Aorta (tissue), 5 donors: ENCODE measurements around the gene FIBP. TPM values are rescaled to one million over a fixed set of nuclear protein-coding genes. Genes with fewer than 3 reads are reported as not detected.
A peak's percentile ranks its signal among the peaks of the same experiment; 100 is the strongest.

Experiments used
- ATAC-seq: fragments of 200-7000 bp; cut with Tn5 transposase; one replicate; pipeline ENCODE4 v1.9.1; 2022; ENCODE audit warnings: moderate library complexity; ENCODE audit not compliant: low FRiP score
- DNase-seq, 2 donors: peaks; one replicate each; pipeline ENCODE4 v3.0.0-alpha.2; 2020
- H3K27ac ChIP-seq, 2 donors: one replicate each; pipeline ENCODE4 v1.5.1; 2013; ENCODE audit warnings: low read length in 2 of 2, mild to moderate bottlenecking in 2 of 2, moderate library complexity in 2 of 2, control low read depth in 1 of 2, inconsistent platforms in 1 of 2, low read depth in 1 of 2
- H3K27me3 ChIP-seq, 2 donors: one replicate each; pipeline ENCODE4 v1.6.1; 2013; ENCODE audit warnings: control low read depth in 1 of 2, low read length in 1 of 2, mild to moderate bottlenecking in 1 of 2, moderate library complexity in 1 of 2; ENCODE audit not compliant: insufficient read depth in 2 of 2, control insufficient read depth in 1 of 2
- H3K36me3 ChIP-seq, 2 donors: one replicate each; pipeline ENCODE4 v1.6.1; 2013; ENCODE audit warnings: control low read depth in 1 of 2, low read length in 1 of 2, mild to moderate bottlenecking in 1 of 2; ENCODE audit not compliant: insufficient read depth in 2 of 2, control insufficient read depth in 1 of 2
- H3K4me1 ChIP-seq, 2 donors: one replicate each; pipeline ENCODE4 v1.6.1; 2013; ENCODE audit warnings: low read length in 2 of 2, control low read depth in 1 of 2, mild to moderate bottlenecking in 1 of 2, moderate library complexity in 1 of 2; ENCODE audit not compliant: insufficient read depth in 2 of 2, control insufficient read depth in 1 of 2
- H3K4me3 ChIP-seq, 2 donors: one replicate each; pipeline ENCODE4 v1.5.1; 2013; ENCODE audit warnings: low read length in 2 of 2, control low read depth in 1 of 2, mild to moderate bottlenecking in 1 of 2
- H3K9me3 ChIP-seq: one replicate; pipeline ENCODE4 v1.6.1; 2013; ENCODE audit warnings: mild to moderate bottlenecking, low read length; ENCODE audit not compliant: control insufficient read depth
- WGBS, 2 donors: extraction: QIAGEN DNeasy Blood & Tissue Kit; methylation state at CpG; one replicate each; pipeline ENCODE4 v1.1.7; 2013; 5-methylcytosine and 5-hydroxymethylcytosine counted together
- intact Hi-C, 2 donors: fragments of 100-400 bp; cut with DNase I; formaldehyde crosslinking; loops; one replicate each; pipeline versions ENCODE4 v1.14.2 to v1.15.0; 2022
- polyA plus RNA-seq, 2 donors: library from polyadenylated mRNA; stranded (reverse); fragments of 200-250 nt; gene quantifications; one replicate each; pipeline ENCODE4 v1.2.3, GENCODE V29; 2013
- total RNA-seq, 2 donors: library from RNA; stranded (reverse); fragmentation: NEBNext Ultra II Directional; extraction: Animal tissue kit (Norgen Biotek cat#: 25700); gene quantifications; one replicate each; pipeline ENCODE4 v1.2.1, GENCODE V29; 2021
- donor health status: healthy with polysubstance abuse.
- donor health status: Bipolar disorder and iron deficiency.
- donor health status: DM: no; HTN: no; CAD: no.
- donor health status: DM: no; HTN: no; CAD: no.
- donor health status: DM: yes; HTN: yes; CAD: no.

The FIBP gene
- total and polyA plus RNA-seq, 4 donors = 40.2 to 73.1 (median 52.5) TPM

- no peaks in the 10 kb centered on the region for H3K36me3 ChIP-seq
- no peak overlapping the region for H3K4me3 ChIP-seq
- DNase-seq (no peak), ATAC-seq (no peak)
- H3K27me3 ChIP-seq = no peaks in the 10 kb centered on the region
- H3K9me3 ChIP-seq = no peaks in the 10 kb centered on the region
- 80 to 83% methylated on average over 5 of the region's 5 CpGs for WGBS, 2 donors
- no peaks in the 10 kb centered on the region for H3K4me1 ChIP-seq
- intact Hi-C loops = no loop called here
- H3K27ac ChIP-seq = no peak overlapping the region
Observed at GRCh38 chr11:65906602-65907001, 18.3 kb upstream of the FIBP start.

GRCh38 chr11:65903715-65904114 is 15.4 kb upstream of the FIBP start:
- H3K27ac ChIP-seq = no peak overlapping the region
- intact Hi-C loops = no loop called here
- DNase-seq = no peak
- no peak overlapping the region for H3K4me3 ChIP-seq
- no peaks in the 10 kb centered on the region for H3K4me1 ChIP-seq
- no peaks in the 10 kb centered on the region for H3K9me3 ChIP-seq
- H3K27me3 ChIP-seq = no peaks in the 10 kb centered on the region
- no peak for ATAC-seq
- WGBS, 2 donors = 85 to 87% methylated on average over 8 of the region's 8 CpGs
- no peaks in the 10 kb centered on the region for H3K36me3 ChIP-seq

DNA sequence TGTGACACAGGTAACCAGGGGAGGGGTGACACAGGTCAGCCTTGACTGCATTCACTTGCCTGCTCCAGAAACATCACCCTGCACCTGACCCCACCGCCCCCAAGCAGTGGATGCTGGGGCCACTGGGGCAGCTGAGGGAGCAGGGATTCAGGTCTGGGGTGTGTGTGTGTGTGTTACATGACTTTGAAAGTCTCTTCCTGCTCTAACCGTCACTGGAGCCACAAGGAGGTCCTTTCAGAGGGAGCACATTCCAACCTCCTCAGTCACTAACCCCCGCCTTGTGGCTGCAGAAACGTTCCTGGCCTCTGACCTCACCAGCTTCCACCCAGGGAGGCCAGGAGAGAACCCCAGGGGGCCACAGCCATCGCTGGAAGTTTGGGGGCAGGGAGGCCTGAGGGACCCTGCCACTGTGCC is 14.8 kb upstream of the FIBP start:
- ATAC-seq (no peak), DNase-seq (no peak)
- Histone ChIP-seq H3K4me1 (no peaks in the 10 kb centered on the region), H3K9me3 (no peaks in the 10 kb centered on the region), H3K4me3 (no peak overlapping the region), H3K36me3 (no peaks in the 10 kb centered on the region), H3K27me3 (no peaks in the 10 kb centered on the region), H3K27ac (peak overlapping the region in 1 of 2 donors; percentile 42)
- intact Hi-C loops = no loop called here
- 19 to 24% methylated on average over 5 of the region's 5 CpGs for WGBS, 2 donors

GRCh38 chr11:65900899-65901180 is 12.6 kb upstream of the FIBP start:
- ATAC-seq = no peak
- no peaks in the 10 kb centered on the region for H3K27me3 ChIP-seq
- H3K9me3 ChIP-seq = no peaks in the 10 kb centered on the region
- peak overlapping the region in 1 of 2 donors; percentile 30 for H3K27ac ChIP-seq
- WGBS, 2 donors = 73 to 74% methylated on average over 11 of the region's 11 CpGs
- intact Hi-C loops = no loop called here
- H3K4me1 ChIP-seq = no peaks in the 10 kb centered on the region
- DNase-seq = no peak
- no peak overlapping the region for H3K4me3 ChIP-seq
- H3K36me3 ChIP-seq = no peaks in the 10 kb centered on the region

- no peaks in the 10 kb centered on the region for H3K36me3 ChIP-seq
- H3K27me3 ChIP-seq = no peaks in the 10 kb centered on the region
- DNase-seq = peak; percentile 92 to 98
- WGBS, 2 donors = 2% methylated on average over 73 to 80 of the region's 80 CpGs
- H3K4me1 ChIP-seq = no peaks in the 10 kb centered on the region
- no peaks in the 10 kb centered on the region for H3K9me3 ChIP-seq
- H3K4me3 ChIP-seq = peak within 1 kb of the TSS; percentile 24 to 60
- intact Hi-C loops = no loop called here
- ATAC-seq = peak; percentile 89
- peak within 1 kb of the TSS in 1 of 2 donors; percentile 43 for H3K27ac ChIP-seq
Observed at GRCh38 chr11:65900125-65900898, 12.0 kb upstream of the FIBP start, which contains the start of gene FOSL1. FOSL1 (minus strand) TSS chr11:65900388; CDS start chr11:65900339, 49 bp downstream.

DNA sequence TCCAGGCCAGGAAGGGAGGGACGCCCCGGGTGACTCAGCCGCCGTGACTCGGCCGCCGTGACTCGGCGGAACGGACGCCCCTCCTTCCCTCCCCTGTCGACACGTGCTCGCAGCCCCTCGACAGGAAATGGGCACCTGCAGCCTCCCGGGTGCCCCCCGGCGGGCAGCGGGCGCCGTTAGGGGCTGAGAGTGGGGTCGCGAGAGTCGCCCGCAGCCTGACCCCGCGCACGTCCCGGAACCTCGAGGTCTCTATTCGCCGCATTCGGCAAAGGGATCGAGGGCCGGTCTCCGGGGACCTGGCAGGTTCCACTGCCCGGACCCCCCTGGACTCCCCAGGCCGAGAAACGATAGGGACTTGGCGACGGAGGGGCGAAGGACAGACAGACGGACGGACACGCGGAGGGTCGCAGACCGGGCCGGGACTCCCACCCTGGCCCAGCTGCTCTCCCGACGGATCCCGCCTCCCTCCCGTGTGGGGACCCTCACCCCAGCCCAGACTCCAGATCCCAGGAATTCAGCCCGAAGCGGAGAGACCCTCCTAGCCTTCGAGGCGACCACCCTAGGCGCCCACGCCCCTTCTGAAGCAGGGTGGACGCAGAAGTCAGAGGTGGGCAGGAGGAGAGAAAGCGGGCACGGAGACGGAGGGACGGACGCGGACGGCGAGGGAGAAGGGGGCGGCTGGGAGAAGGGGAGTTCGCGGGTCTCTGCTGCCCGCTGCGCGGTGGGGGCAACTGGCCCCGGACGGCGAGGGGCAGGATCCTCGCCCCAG is 11.3 kb upstream of the FIBP start:
- Histone ChIP-seq H3K36me3 (no peaks in the 10 kb centered on the region), H3K27ac (peak overlapping the region in 1 of 2 donors; percentile 43), H3K27me3 (no peaks in the 10 kb centered on the region), H3K9me3 (no peaks in the 10 kb centered on the region), H3K4me3 (peak overlapping the region; percentile 24 to 60), H3K4me1 (no peaks in the 10 kb centered on the region)
- DNase-seq = peak; percentile 81 to 96
- WGBS, 2 donors = 1 to 2% methylated on average over 60 to 78 of the region's 78 CpGs
- intact Hi-C loops = no loop called here
- peak; percentile 81 for ATAC-seq

DNA sequence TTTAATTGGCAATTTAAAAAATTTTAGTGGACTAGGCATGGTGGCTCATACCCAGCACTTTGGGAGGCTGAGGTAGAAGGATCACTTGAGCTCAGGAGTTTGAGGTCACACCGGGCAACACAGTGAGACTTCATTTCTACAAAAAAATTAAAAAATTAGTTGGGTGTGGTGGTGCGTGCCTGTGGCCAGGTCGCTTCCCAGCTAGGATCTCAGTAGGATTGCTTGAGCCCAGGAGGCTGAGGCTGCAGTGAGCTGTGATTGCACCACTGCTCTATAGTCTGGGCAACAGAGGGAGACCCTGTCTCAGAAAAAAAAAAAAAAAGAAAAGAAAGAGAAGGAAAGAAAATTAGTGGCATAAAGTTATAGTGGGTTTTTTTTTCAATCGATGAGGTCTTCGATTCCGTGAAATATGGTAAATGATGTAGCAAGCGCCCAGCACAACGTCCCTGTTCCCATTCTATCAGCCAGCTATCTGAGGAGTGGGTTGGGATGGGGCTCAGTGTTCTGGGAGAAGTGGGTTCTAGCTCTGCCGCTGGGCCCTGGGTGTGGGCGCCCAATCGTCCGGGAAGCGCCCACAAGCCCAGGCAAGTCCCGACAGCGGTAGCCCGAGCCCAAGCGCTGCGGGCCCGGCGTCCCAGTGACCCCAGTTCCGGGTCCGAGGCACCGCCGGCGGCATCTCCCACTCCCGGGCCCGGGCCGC is 10.5 kb upstream of the FIBP start:
- Histone ChIP-seq H3K4me3 (no peak overlapping the region), H3K36me3 (no peaks in the 10 kb centered on the region), H3K27me3 (no peaks in the 10 kb centered on the region), H3K9me3 (no peaks in the 10 kb centered on the region), H3K4me1 (no peaks in the 10 kb centered on the region), H3K27ac (peak overlapping the region in 1 of 2 donors; percentile 14)
- WGBS, 2 donors = 27 to 30% methylated on average over 26 to 28 of the region's 28 CpGs
- no peak for DNase-seq
- intact Hi-C loops = no loop called here
- ATAC-seq = no peak

DNA sequence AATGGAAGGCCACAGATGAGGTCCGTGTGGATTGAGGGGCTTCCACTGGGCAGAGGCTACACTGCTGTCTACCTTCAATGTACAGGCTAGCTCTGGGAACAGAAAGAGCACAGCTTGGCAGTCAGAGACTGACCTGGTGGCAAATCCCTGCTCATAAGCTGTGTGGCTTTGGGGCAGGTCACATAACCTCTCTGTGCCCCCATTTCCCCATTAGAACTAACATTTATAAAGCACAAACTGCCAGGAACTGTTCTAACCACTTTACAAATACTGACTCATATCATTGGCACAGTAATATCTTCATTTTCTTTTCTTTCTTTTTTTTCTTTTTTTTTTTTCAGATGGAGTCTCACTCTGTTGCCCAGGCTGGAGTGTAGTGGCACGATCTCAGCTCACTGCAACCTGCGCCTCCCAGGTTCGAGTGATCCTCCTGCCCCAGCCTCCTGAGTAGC is 8.8 kb upstream of the FIBP start:
- ATAC-seq = no peak
- DNase-seq = no peak
- intact Hi-C loops = no loop called here
- H3K27me3 ChIP-seq = no peaks in the 10 kb centered on the region
- peak overlapping the region in 1 of 2 donors; percentile 30 for H3K27ac ChIP-seq
- H3K9me3 ChIP-seq = no peaks in the 10 kb centered on the region
- 54 to 63% methylated on average over 4 of the region's 4 CpGs for WGBS, 2 donors
- H3K4me3 ChIP-seq = no peak overlapping the region
- H3K36me3 ChIP-seq = no peaks in the 10 kb centered on the region
- no peaks in the 10 kb centered on the region for H3K4me1 ChIP-seq
